Measurements from ENCODE around the gene VAMP3. TPM values are rescaled to one million over a fixed set of nuclear protein-coding genes. Genes with fewer than 3 reads are reported as not detected.

The VAMP3 gene
- total and polyA plus RNA-seq, 2 experiments from 2014 or later = 82.5 to 109 TPM

GRCh38 chr1:7778133-7778628, 7.1 kb downstream of the VAMP3 start:
- Histone ChIP-seq H3K79me2 (peaks cover 34% of the 10 kb centered on the region), H2AFZ (no peak overlapping the region), H3K4me1 (ENCODE audit: insufficient read depth) (no peaks in the 10 kb centered on the region), H3K9me3 (ENCODE audit: low read depth) (no peaks in the 10 kb centered on the region), H3K4me2 (no peak overlapping the region), H3K27me3 (no peaks in the 10 kb centered on the region), H3K27ac (no peak overlapping the region), H3K36me3 (replicated peaks; ENCODE audit: insufficient read depth, low read depth) (no peaks in the 10 kb centered on the region), H4K20me1 (ENCODE audit: insufficient read depth, poor library complexity, severe bottlenecking) (no peaks in the 10 kb centered on the region), H3K9me2 (replicated peaks; ENCODE audit: insufficient read depth) (no peaks in the 10 kb centered on the region), H3K4me3 (no peak overlapping the region)
- no peak for DNase-seq (ENCODE audit: low spot score)
- TF ChIP-seq CTCF (IDR thresholded peaks at IDR 0.05; ENCODE audit: poor library complexity) (no peak), EZH2 (IDR thresholded peaks at IDR 0.05; ENCODE audit: borderline replicate concordance) (no peak), EZH2phosphoT487 (IDR thresholded peaks at IDR 0.05; ENCODE audit: low read depth, severe bottlenecking, unreplicated experiment) (no peak)
- WGBS (ENCODE audit: low lambda C conversion rate, missing lambda C conversion rate) = 95% methylated on average over 4 of the region's 4 CpGs

- no peak for DNase-seq (ENCODE audit: low spot score)
- Histone ChIP-seq H4K20me1 (ENCODE audit: insufficient read depth, poor library complexity, severe bottlenecking) (no peaks in the 10 kb centered on the region), H2AFZ (no peak overlapping the region), H3K4me3 (no peak overlapping the region), H3K9me2 (replicated peaks; ENCODE audit: insufficient read depth) (no peaks in the 10 kb centered on the region), H3K27ac (no peak overlapping the region), H3K9me3 (ENCODE audit: low read depth) (no peaks in the 10 kb centered on the region), H3K4me1 (ENCODE audit: insufficient read depth) (peaks cover 4% of the 10 kb centered on the region), H3K79me2 (peaks cover 6% of the 10 kb centered on the region), H3K4me2 (no peak overlapping the region), H3K36me3 (replicated peaks; ENCODE audit: insufficient read depth, low read depth) (no peaks in the 10 kb centered on the region), H3K27me3 (no peaks in the 10 kb centered on the region)
- no peak for TF ChIP-seq CTCF (IDR thresholded peaks at IDR 0.05; ENCODE audit: poor library complexity)
- TF ChIP-seq EZH2phosphoT487 (IDR thresholded peaks at IDR 0.05; ENCODE audit: low read depth, severe bottlenecking, unreplicated experiment) = no peak
- TF ChIP-seq EZH2 (IDR thresholded peaks at IDR 0.05; ENCODE audit: borderline replicate concordance) = no peak
- 95% methylated on average over 9 of the region's 9 CpGs for WGBS (ENCODE audit: low lambda C conversion rate, missing lambda C conversion rate)
These were observed 9.9 kb downstream of the VAMP3 start for GRCh38 chr1:7780976-7781375.

- Histone ChIP-seq H3K27ac (no peak overlapping the region), H3K4me2 (no peak overlapping the region), H3K36me3 (replicated peaks; ENCODE audit: insufficient read depth, low read depth) (no peaks in the 10 kb centered on the region), H4K20me1 (ENCODE audit: insufficient read depth, poor library complexity, severe bottlenecking) (no peaks in the 10 kb centered on the region), H3K4me1 (ENCODE audit: insufficient read depth) (peaks cover 4% of the 10 kb centered on the region), H3K9me3 (ENCODE audit: low read depth) (no peaks in the 10 kb centered on the region), H2AFZ (no peak overlapping the region), H3K4me3 (no peak overlapping the region), H3K27me3 (no peaks in the 10 kb centered on the region), H3K9me2 (replicated peaks; ENCODE audit: insufficient read depth) (no peaks in the 10 kb centered on the region), H3K79me2 (peaks cover under 1% of the 10 kb centered on the region)
- no peak for DNase-seq (ENCODE audit: low spot score)
- no peak for TF ChIP-seq EZH2phosphoT487 (IDR thresholded peaks at IDR 0.05; ENCODE audit: low read depth, severe bottlenecking, unreplicated experiment)
- TF ChIP-seq CTCF (IDR thresholded peaks at IDR 0.05; ENCODE audit: poor library complexity) = no peak
- TF ChIP-seq EZH2 (IDR thresholded peaks at IDR 0.05; ENCODE audit: borderline replicate concordance) = no peak
- WGBS (ENCODE audit: low lambda C conversion rate, missing lambda C conversion rate) = 83% methylated on average over 7 of the region's 7 CpGs
These were observed 10.4 kb downstream of the VAMP3 start for GRCh38 chr1:7781501-7781900.
